K562 (cell line): ENCODE results near the gene RSPH3. TPM values are rescaled to one million over a fixed set of nuclear protein-coding genes. Genes with fewer than 3 reads are reported as not detected.

Experiments
- ATAC-seq: fragments of 200-7000 bp; cut with Tn5 transposase; 3 replicates; pipeline ENCODE4 v1.9.1; 2020; ENCODE audit warnings: moderate library complexity
- BruUV-seq: library from RNA; stranded (reverse); fragments of 400-500 nt; replicated peaks from 2 replicates; lab custom pipeline; 2021; lab: Mats Ljungman, UMichigan
- CTCF ChIA-PET: fragments of 300-600 bp; formaldehyde crosslinking; extraction: SDS; loops from one replicate; lab custom pipeline; 2021; ENCODE audit warnings: low intra/inter-chr PET ratio; lab: Yijun Ruan, JAX
- POLR2A ChIA-PET: fragments of 300-600, 350-650 bp; sonication (Branson Sonifier 250); formaldehyde crosslinking; extraction: SDS; loops from one replicate; lab custom pipeline; 2021; ENCODE audit warnings: antibody characterized with exemption, inconsistent platforms; lab: Yijun Ruan, JAX
- DNase-seq, 4 experiments: peaks; one replicate each; pipeline versions ENCODE4 v3.0.0 to v3.0.0-alpha.2; 2011 to 2018; ENCODE audit warnings: low spot score in 3 of 4, mixed read lengths in 3 of 4; ENCODE audit errors: extremely low read depth in 1 of 4
- FAIRE-seq: peaks from 2 replicates; lab custom pipeline; 2011; peaks lifted over from hg19 to GRCh38; lab: Jason Lieb, UNC
- H2AFZ ChIP-seq: 2 replicates; pipeline ENCODE4 v1.6.0; 2011; ENCODE audit warnings: low read depth, low read length, control low read depth, inconsistent platforms
- H3K27ac ChIP-seq: fragments of 200-600 bp; 3 replicates; pipeline ENCODE4 v1.8.0; 2011; ENCODE audit warnings: low read depth, mild to moderate bottlenecking, control low read depth, inconsistent platforms, low read length, moderate library complexity, mixed read lengths; ENCODE audit errors: extremely low read depth
- H3K27me3 ChIP-seq, 2 experiments: fragments of 300-600 bp in 1 of 2; 2 replicates in 1 of 2; 3 replicates in 1 of 2; pipeline versions ENCODE4 v1.6.0 to v1.8.0; 2011; ENCODE audit warnings: inconsistent platforms in 2 of 2, low read length in 2 of 2, mild to moderate bottlenecking in 1 of 2, mixed read lengths in 1 of 2, moderate library complexity in 1 of 2; ENCODE audit not compliant: control insufficient read depth in 2 of 2, insufficient read depth in 2 of 2
- H3K36me3 ChIP-seq: fragments of 300-600 bp; 3 replicates; pipeline ENCODE4 v1.8.0; 2011; ENCODE audit warnings: mild to moderate bottlenecking, low read length, inconsistent platforms; ENCODE audit not compliant: control insufficient read depth, insufficient read depth
- H3K4me1 ChIP-seq, 2 experiments: fragments of 200-600 bp in 1 of 2; replicated peaks in 1 of 2; 2 replicates in 1 of 2; 3 replicates in 1 of 2; pipeline versions ENCODE4 v1.5.1 to v1.8.0; 2011; ENCODE audit warnings: inconsistent platforms in 2 of 2, low read length in 2 of 2, mild to moderate bottlenecking in 1 of 2, mixed read lengths in 1 of 2, moderate library complexity in 1 of 2; ENCODE audit not compliant: control insufficient read depth in 2 of 2, insufficient read depth in 2 of 2
- H3K4me2 ChIP-seq: 2 replicates; pipeline ENCODE4 v1.6.1; 2011; ENCODE audit warnings: low read length, control low read depth, inconsistent platforms, mixed read lengths; ENCODE audit not compliant: insufficient read depth
- H3K4me3 ChIP-seq: fragments of 200-600 bp; sonication (generic), shearing (Covaris generic); 2 replicates; pipeline ENCODE4 v1.5.1; 2016; ENCODE audit warnings: control low read depth, inconsistent platforms
- H3K79me2 ChIP-seq: fragments of 200-600 bp; 3 replicates; pipeline ENCODE4 v1.8.0; 2011; ENCODE audit warnings: low read length, inconsistent platforms; ENCODE audit not compliant: control insufficient read depth, insufficient read depth
- H3K9ac ChIP-seq, 2 experiments: 2 replicates each; pipeline versions ENCODE4 v1.6.0 to v1.6.1; 2011; ENCODE audit warnings: low read depth in 2 of 2, low read length in 2 of 2, control low read depth in 1 of 2, inconsistent platforms in 1 of 2, mild to moderate bottlenecking in 1 of 2, mixed read lengths in 1 of 2; ENCODE audit not compliant: insufficient read depth in 1 of 2
- H3K9me1 ChIP-seq: one replicate; pipeline ENCODE4 v1.6.0; 2011; ENCODE audit warnings: inconsistent platforms, mild to moderate bottlenecking, low read length, moderate library complexity; ENCODE audit not compliant: control insufficient read depth, insufficient read depth
- H3K9me3 ChIP-seq: replicated peaks from 2 replicates; pipeline ENCODE4 v1.5.1; 2011; ENCODE audit warnings: low read depth, low read length, inconsistent platforms; ENCODE audit not compliant: control insufficient read depth, insufficient read depth
- H4K20me1 ChIP-seq: replicated peaks from 2 replicates; pipeline ENCODE4 v1.6.1; 2011; ENCODE audit warnings: low read length, inconsistent platforms, mixed read lengths; ENCODE audit not compliant: control insufficient read depth, insufficient read depth
- ATF1 ChIP-seq, 2 experiments: fragments of 450-650 bp in 1 of 2; IDR thresholded peaks; 2 replicates each; pipeline ENCODE4 v1.6.1; 2016; ENCODE audit warnings: missing compliant biosample characterization in 1 of 2, missing genetic modification characterization in 1 of 2
- CREBBP ChIP-seq: IDR thresholded peaks from one replicate; pipeline ENCODE4 v1.6.1; 2012; ENCODE audit warnings: low read depth, mild to moderate bottlenecking, control low read depth, inconsistent platforms, low read length
- HDGF ChIP-seq: fragments of 450-650 bp; IDR thresholded peaks from 2 replicates; pipeline ENCODE4 v1.6.1; 2016
- NFATC3 ChIP-seq: fragments of 450-650 bp; IDR thresholded peaks from 2 replicates; pipeline ENCODE4 v1.6.1; 2017; ENCODE audit warnings: mild to moderate bottlenecking
- NFIC ChIP-seq: fragments of 450-650 bp; IDR thresholded peaks from 2 replicates; pipeline ENCODE4 v1.6.1; 2017; ENCODE audit warnings: mild to moderate bottlenecking, inconsistent platforms
- NR4A1 ChIP-seq, 2 experiments: fragments of 250-450 bp in 1 of 2; fragments of 450-650 bp in 1 of 2; sonication (Bioruptor Pico) in 1 of 2; IDR thresholded peaks; 2 replicates each; pipeline versions ENCODE4 v1.4.0 to v1.6.1; 2016 to 2020; ENCODE audit warnings: mild to moderate bottlenecking in 2 of 2, missing compliant biosample characterization in 1 of 2, missing genetic modification characterization in 1 of 2, moderate library complexity in 1 of 2
- PTRF ChIP-seq: fragments of 450-650 bp; IDR thresholded peaks from 2 replicates; pipeline ENCODE4 v1.6.1; 2016; ENCODE audit warnings: mild to moderate bottlenecking, missing genetic modification characterization, missing compliant biosample characterization
- ZNF133 ChIP-seq: fragments of 250-450 bp; sonication (Bioruptor Pico); IDR thresholded peaks from 2 replicates; pipeline ENCODE4 v1.4.0; 2020; ENCODE audit warnings: mild to moderate bottlenecking
- ZNF134 ChIP-seq: fragments of 250-450 bp; sonication (Bioruptor Pico); conservative IDR thresholded peaks from 2 replicates; pipeline ENCODE4 v1.4.0; 2020
- ZNF282 ChIP-seq: sonication (generic); formaldehyde crosslinking; IDR thresholded peaks from 2 replicates; pipeline ENCODE4 v1.8.1; 2023; ENCODE audit warnings: missing genetic modification reagents
- WGBS: fragments of 100-300 bp; shearing (Covaris generic); methylation state at CpG from one replicate; pipeline ENCODE4 v1.1.6; 2016; ENCODE audit warnings: low coverage, mixed read lengths; ENCODE audit not compliant: insufficient coverage; ENCODE audit errors: missing lambda C conversion rate; 5-methylcytosine and 5-hydroxymethylcytosine counted together
- in situ Hi-C: fragments of 300-500 bp; cut with MboI; formaldehyde crosslinking; loops from 4 replicates; pipeline ENCODE4 v1.15.0; 2018; ENCODE audit warnings: inconsistent platforms, mixed read lengths
- intact Hi-C: fragments of 100-400 bp; cut with micrococcal nuclease; formaldehyde crosslinking; loops from 2 replicates; pipeline ENCODE4 v1.14.2; 2022
- polyA plus RNA-seq, 8 experiments: library from polyadenylated mRNA; depleted of rRNA in 4 of 8; stranded (reverse) in 5 of 8; unstranded in 3 of 8; fragments of >200 nt; fragmentation: Nextera tagmentation in 2 of 8; fragmentation: Illumina TruSeq in 1 of 8; extraction: Ambion mirVana in 2 of 8; extraction: Trizol in 1 of 8; gene quantifications; 2 replicates each; pipeline versions ENCODE4 v1.2.1 to v1.2.3, GENCODE V29; 2011 to 2014; ENCODE audit warnings: inconsistent platforms in 1 of 8, missing spikeins in 1 of 8
- total RNA-seq, 7 experiments: library from RNA; depleted of rRNA in 6 of 7; stranded (reverse); fragments of >200 nt in 6 of 7; fragmentation: Illumina TruSeq in 2 of 7; extraction: Trizol in 2 of 7; gene quantifications; 2 replicates each; pipeline versions ENCODE4 v1.2.1 to v1.2.3, GENCODE V29; 2011 to 2021; ENCODE audit warnings: low replicate concordance in 1 of 7
- TF ChIP-seq, protein P1 (sequence below): fragments of 450-650 bp; IDR thresholded peaks from 2 replicates; pipeline ENCODE4 v1.7.0; 2016; ENCODE audit warnings: borderline replicate concordance
- TF ChIP-seq, protein P2 (sequence below): fragments of 250-450 bp; sonication (Bioruptor Pico); IDR thresholded peaks from 2 replicates; pipeline ENCODE4 v1.8.0; 2021; ENCODE audit warnings: moderate library complexity, mild to moderate bottlenecking, inconsistent platforms
- TF ChIP-seq, protein P3 (sequence below): sonication (generic); formaldehyde crosslinking; IDR thresholded peaks from 2 replicates; pipeline ENCODE4 v1.8.1; 2022; ENCODE audit warnings: missing genetic modification reagents
- TF ChIP-seq, protein P4 (sequence below): fragments of 250-450 bp; sonication (Bioruptor Pico); IDR thresholded peaks from 2 replicates; pipeline ENCODE4 v1.8.0; 2022; ENCODE audit warnings: moderate library complexity, mild to moderate bottlenecking, inconsistent platforms

Gene RSPH3
- total and polyA plus RNA-seq, 9 of the 15 experiments (the other 6 are each of a cell fraction or from before 2014, with no cell fraction given), result 0.52 to 2.9 (median 1.5) TPM

DNA sequence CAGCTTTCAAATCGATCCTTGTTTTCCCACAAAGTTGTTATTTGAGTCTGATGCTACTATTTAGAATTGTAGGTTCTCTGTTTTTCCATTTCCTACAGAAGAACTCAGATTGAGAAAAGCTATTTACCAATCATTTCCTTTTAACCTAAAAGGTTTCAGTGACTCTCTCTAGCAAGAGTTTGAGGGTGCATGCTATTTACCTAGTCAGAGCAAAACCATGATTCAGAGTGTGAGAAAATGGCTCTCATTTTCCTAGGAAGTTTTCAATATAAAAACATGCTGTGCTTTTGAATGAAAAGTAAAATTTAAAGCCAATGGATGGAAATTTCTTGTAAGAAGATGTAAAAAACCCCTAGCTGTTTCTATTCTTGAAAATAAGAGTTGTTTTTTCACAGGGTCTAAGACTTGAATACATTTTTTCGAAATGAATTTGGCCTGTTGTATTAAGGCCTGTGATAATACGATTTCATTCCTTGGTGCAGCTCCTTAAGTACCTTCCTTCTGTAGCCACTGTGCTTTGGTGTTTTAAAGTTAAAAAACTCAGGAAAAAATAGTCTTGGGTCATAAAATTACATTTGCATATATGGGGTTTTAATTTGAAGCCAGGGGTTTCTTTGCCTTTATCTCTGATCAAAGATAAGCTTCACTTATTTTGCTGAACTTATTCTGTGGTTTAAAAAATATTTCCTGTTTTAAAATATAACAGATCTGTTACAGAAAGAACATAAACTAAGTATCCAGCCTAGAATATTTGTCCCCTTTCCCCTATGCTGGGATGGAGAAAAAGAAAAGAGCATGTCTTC is 18.0 kb upstream of the RSPH3 start:
- in situ Hi-C loops, result no loop called here
- H3K4me3 ChIP-seq, result no peak overlapping the region
- no peaks in the 10 kb centered on the region; the same call in 1 of the 2 replicates for H3K9me3 ChIP-seq
- no peak for ATAC-seq
- POLR2A ChIA-PET, result interaction anchor here (0.6 kb wide), 1 partner anchor 43 kb away, joined by 3 read pairs; no protein-coding TSS in a partner anchor
- no peaks in the 10 kb centered on the region; a peak in 1 of 5 replicates for H3K4me1 ChIP-seq
- H3K9me1 ChIP-seq, result no peaks in the 10 kb centered on the region
- H3K27ac ChIP-seq, result no peak overlapping the region
- no peak for FAIRE-seq
- H3K79me2 ChIP-seq, result no peaks in the 10 kb centered on the region
- 2% methylated on average over 3 of the region's 3 CpGs for WGBS
- CTCF ChIA-PET, result no interaction called here
- no peaks in the 10 kb centered on the region for H4K20me1 ChIP-seq
- BruUV-seq, result no TSS peak
- intact Hi-C loops, result no loop called here
- H3K9ac ChIP-seq, result no peak overlapping the region
- no peak for DNase-seq
- H3K27me3 ChIP-seq, result peaks cover 0 to 10% of the 10 kb centered on the region in 2 experiments; a peak in 3 of 5 replicates
- H3K36me3 ChIP-seq, result no peaks in the 10 kb centered on the region
- H3K4me2 ChIP-seq, result no peak overlapping the region
- H2AFZ ChIP-seq, result no peak overlapping the region
- TF ChIP-seq, protein P1, sequence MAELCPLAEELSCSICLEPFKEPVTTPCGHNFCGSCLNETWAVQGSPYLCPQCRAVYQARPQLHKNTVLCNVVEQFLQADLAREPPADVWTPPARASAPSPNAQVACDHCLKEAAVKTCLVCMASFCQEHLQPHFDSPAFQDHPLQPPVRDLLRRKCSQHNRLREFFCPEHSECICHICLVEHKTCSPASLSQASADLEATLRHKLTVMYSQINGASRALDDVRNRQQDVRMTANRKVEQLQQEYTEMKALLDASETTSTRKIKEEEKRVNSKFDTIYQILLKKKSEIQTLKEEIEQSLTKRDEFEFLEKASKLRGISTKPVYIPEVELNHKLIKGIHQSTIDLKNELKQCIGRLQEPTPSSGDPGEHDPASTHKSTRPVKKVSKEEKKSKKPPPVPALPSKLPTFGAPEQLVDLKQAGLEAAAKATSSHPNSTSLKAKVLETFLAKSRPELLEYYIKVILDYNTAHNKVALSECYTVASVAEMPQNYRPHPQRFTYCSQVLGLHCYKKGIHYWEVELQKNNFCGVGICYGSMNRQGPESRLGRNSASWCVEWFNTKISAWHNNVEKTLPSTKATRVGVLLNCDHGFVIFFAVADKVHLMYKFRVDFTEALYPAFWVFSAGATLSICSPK, result no peak
- TF ChIP-seq, protein P2, sequence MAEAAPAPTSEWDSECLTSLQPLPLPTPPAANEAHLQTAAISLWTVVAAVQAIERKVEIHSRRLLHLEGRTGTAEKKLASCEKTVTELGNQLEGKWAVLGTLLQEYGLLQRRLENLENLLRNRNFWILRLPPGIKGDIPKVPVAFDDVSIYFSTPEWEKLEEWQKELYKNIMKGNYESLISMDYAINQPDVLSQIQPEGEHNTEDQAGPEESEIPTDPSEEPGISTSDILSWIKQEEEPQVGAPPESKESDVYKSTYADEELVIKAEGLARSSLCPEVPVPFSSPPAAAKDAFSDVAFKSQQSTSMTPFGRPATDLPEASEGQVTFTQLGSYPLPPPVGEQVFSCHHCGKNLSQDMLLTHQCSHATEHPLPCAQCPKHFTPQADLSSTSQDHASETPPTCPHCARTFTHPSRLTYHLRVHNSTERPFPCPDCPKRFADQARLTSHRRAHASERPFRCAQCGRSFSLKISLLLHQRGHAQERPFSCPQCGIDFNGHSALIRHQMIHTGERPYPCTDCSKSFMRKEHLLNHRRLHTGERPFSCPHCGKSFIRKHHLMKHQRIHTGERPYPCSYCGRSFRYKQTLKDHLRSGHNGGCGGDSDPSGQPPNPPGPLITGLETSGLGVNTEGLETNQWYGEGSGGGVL (CRISPR knock-in tag), result no peak
- TF ChIP-seq ZNF134 (CRISPR knock-in tag) (no peak), NFIC (no peak), CREBBP (no peak), NR4A1 (CRISPR knock-in tag; IDR thresholded peaks at IDR 0.05) (no peak), NR4A1 (tag; IDR thresholded peaks at IDR 0.05) (no peak), PTRF (no peak), ATF1 (CRISPR knock-in tag; IDR thresholded peaks at IDR 0.05) (no peak), ATF1 (tag; IDR thresholded peaks at IDR 0.05) (no peak), ZNF282 (CRISPR knock-in tag) (no peak), ZNF133 (CRISPR knock-in tag) (no peak), HDGF (no peak), NFATC3 (no peak)
- TF ChIP-seq, protein P3, sequence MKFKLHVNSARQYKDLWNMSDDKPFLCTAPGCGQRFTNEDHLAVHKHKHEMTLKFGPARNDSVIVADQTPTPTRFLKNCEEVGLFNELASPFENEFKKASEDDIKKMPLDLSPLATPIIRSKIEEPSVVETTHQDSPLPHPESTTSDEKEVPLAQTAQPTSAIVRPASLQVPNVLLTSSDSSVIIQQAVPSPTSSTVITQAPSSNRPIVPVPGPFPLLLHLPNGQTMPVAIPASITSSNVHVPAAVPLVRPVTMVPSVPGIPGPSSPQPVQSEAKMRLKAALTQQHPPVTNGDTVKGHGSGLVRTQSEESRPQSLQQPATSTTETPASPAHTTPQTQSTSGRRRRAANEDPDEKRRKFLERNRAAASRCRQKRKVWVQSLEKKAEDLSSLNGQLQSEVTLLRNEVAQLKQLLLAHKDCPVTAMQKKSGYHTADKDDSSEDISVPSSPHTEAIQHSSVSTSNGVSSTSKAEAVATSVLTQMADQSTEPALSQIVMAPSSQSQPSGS (CRISPR knock-in tag), result no peak
- TF ChIP-seq, protein P4, sequence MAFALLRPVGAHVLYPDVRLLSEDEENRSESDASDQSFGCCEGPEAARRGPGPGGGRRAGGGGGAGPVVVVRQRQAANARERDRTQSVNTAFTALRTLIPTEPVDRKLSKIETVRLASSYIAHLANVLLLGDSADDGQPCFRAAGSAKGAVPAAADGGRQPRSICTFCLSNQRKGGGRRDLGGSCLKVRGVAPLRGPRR, result no peak
